H9 (cell line): ENCODE data around the gene TTC39A. TPM values are rescaled to one million over a fixed set of nuclear protein-coding genes. Genes with fewer than 3 reads are reported as not detected.

Experiments used
- DNase-seq: peaks from one replicate; pipeline ENCODE4 v3.0.0-alpha.2; 2017
- H2AFZ ChIP-seq: one replicate; pipeline ENCODE4 v1.6.1; 2013; ENCODE audit warnings: mild to moderate bottlenecking, low read length, control low read depth, moderate library complexity
- H2AK5ac ChIP-seq: 2 replicates; pipeline ENCODE4 v1.6.1; 2013; ENCODE audit warnings: low read length, control low read depth, mixed read lengths; ENCODE audit not compliant: insufficient read length
- H2BK120ac ChIP-seq: one replicate; pipeline ENCODE4 v1.6.1; 2013; ENCODE audit warnings: low read depth, mild to moderate bottlenecking, low read length, control low read depth, inconsistent platforms; ENCODE audit not compliant: poor library complexity, severe bottlenecking
- H2BK12ac ChIP-seq: 2 replicates; pipeline ENCODE4 v1.6.1; 2013; ENCODE audit warnings: low read length, control low read depth, mixed read lengths, low read depth; ENCODE audit not compliant: insufficient read length
- H2BK15ac ChIP-seq: 2 replicates; pipeline ENCODE4 v1.6.1; 2013; ENCODE audit warnings: low read depth, low read length, control low read depth
- H2BK20ac ChIP-seq: one replicate; pipeline ENCODE4 v1.6.1; 2013; ENCODE audit warnings: low read depth, mild to moderate bottlenecking, low read length, control low read depth, inconsistent platforms; ENCODE audit not compliant: poor library complexity, severe bottlenecking
- H2BK5ac ChIP-seq: 2 replicates; pipeline ENCODE4 v1.6.1; 2013; ENCODE audit warnings: low read length, control low read depth, mixed read lengths; ENCODE audit not compliant: insufficient read length
- H3K14ac ChIP-seq: 2 replicates; pipeline ENCODE4 v1.6.1; 2013; ENCODE audit warnings: low read length, control low read depth; ENCODE audit not compliant: insufficient read depth
- H3K18ac ChIP-seq: 2 replicates; pipeline ENCODE4 v1.6.1; 2013; ENCODE audit warnings: low read depth, mild to moderate bottlenecking, mixed read lengths, low read length, control low read depth; ENCODE audit not compliant: insufficient read length
- H3K23ac ChIP-seq: 2 replicates; pipeline ENCODE4 v1.6.1; 2013; ENCODE audit warnings: low read length, control low read depth, mixed read lengths, low read depth; ENCODE audit not compliant: insufficient read length
- H3K23me2 ChIP-seq: 2 replicates; pipeline ENCODE4 v1.6.1; 2013; ENCODE audit warnings: low read depth, mild to moderate bottlenecking, mixed read lengths, low read length, control low read depth; ENCODE audit not compliant: insufficient read length, poor library complexity, severe bottlenecking
- H3K27ac ChIP-seq: 2 replicates; pipeline ENCODE4 v1.5.1; 2013; ENCODE audit warnings: low read length, control low read depth, mixed read lengths, low read depth; ENCODE audit not compliant: insufficient read length
- H3K27me3 ChIP-seq: 2 replicates; pipeline ENCODE4 v1.6.1; 2013; ENCODE audit warnings: low read length, control low read depth, inconsistent platforms; ENCODE audit not compliant: insufficient read depth
- H3K4ac ChIP-seq: 2 replicates; pipeline ENCODE4 v1.6.1; 2013; ENCODE audit warnings: low read depth, mild to moderate bottlenecking, control low read depth, inconsistent platforms, low read length, moderate library complexity
- H3K4me1 ChIP-seq: 2 replicates; pipeline ENCODE4 v1.6.1; 2013; ENCODE audit warnings: low read length, control low read depth, inconsistent platforms; ENCODE audit not compliant: insufficient read depth
- H3K4me2 ChIP-seq: 2 replicates; pipeline ENCODE4 v1.6.1; 2013; ENCODE audit warnings: low read length, control low read depth, mixed read lengths; ENCODE audit not compliant: insufficient read length, insufficient read depth
- H3K56ac ChIP-seq: 2 replicates; pipeline ENCODE4 v1.6.1; 2013; ENCODE audit warnings: low read depth, mild to moderate bottlenecking, mixed read lengths, low read length, control low read depth; ENCODE audit not compliant: insufficient read length
- H3K79me1 ChIP-seq: 2 replicates; pipeline ENCODE4 v1.6.1; 2013; ENCODE audit warnings: low read depth, mild to moderate bottlenecking, moderate library complexity, low read length, control low read depth, inconsistent platforms; ENCODE audit not compliant: insufficient read depth, poor library complexity, severe bottlenecking
- H3K79me2 ChIP-seq: 2 replicates; pipeline ENCODE4 v1.6.1; 2013; ENCODE audit warnings: low read length, control low read depth, inconsistent platforms; ENCODE audit not compliant: insufficient read depth
- H3K9ac ChIP-seq: 2 replicates; pipeline ENCODE4 v1.6.1; 2013; ENCODE audit warnings: low read length, control low read depth, mixed read lengths; ENCODE audit not compliant: insufficient read length; ENCODE audit errors: extremely low read depth
- H3K9me3 ChIP-seq: one replicate; pipeline ENCODE4 v1.6.1; 2013; ENCODE audit warnings: low read depth, low read length, inconsistent platforms; ENCODE audit not compliant: control insufficient read depth
- H3T11ph ChIP-seq: one replicate; pipeline ENCODE4 v1.6.1; 2013; ENCODE audit warnings: mild to moderate bottlenecking, low read length, control low read depth, inconsistent platforms
- H4K20me1 ChIP-seq: one replicate; pipeline ENCODE4 v1.6.1; 2013; ENCODE audit not compliant: control insufficient read depth, insufficient read length, insufficient read depth
- H4K5ac ChIP-seq: 2 replicates; pipeline ENCODE4 v1.6.1; 2013; ENCODE audit warnings: low read depth, mild to moderate bottlenecking, mixed read lengths, low read length, control low read depth; ENCODE audit not compliant: insufficient read length
- H4K8ac ChIP-seq: replicated peaks from 2 replicates; pipeline ENCODE4 v1.6.1; 2013; ENCODE audit warnings: low read length, control low read depth, mixed read lengths, low read depth; ENCODE audit not compliant: insufficient read length
- H4K91ac ChIP-seq: 2 replicates; pipeline ENCODE4 v1.6.1; 2013; ENCODE audit warnings: low read depth, mild to moderate bottlenecking, moderate library complexity, mixed read lengths, low read length, control low read depth; ENCODE audit not compliant: insufficient read length
- H3K27ac Mint-ChIP-seq, 3 experiments: 2 replicates in 2 of 3; 3 replicates in 1 of 3; pipeline ENCODE4 v1.8.0; 2020 to 2021; ENCODE audit warnings: mixed read lengths in 3 of 3, mild to moderate bottlenecking in 1 of 3, moderate library complexity in 1 of 3
- H3K27me3 Mint-ChIP-seq: 2 replicates; pipeline ENCODE4 v1.8.0; 2021; ENCODE audit warnings: low read depth, mild to moderate bottlenecking, moderate library complexity, mixed read lengths
- H3K36me3 Mint-ChIP-seq, 3 experiments: 2 replicates in 2 of 3; 3 replicates in 1 of 3; pipeline ENCODE4 v1.8.0; 2020 to 2021; ENCODE audit warnings: low read depth in 3 of 3, mixed read lengths in 3 of 3; ENCODE audit not compliant: insufficient read depth in 1 of 3
- H3K4me1 Mint-ChIP-seq, 2 experiments: 2 replicates each; pipeline ENCODE4 v1.8.0; 2020; ENCODE audit warnings: mixed read lengths in 2 of 2
- H3K4me3 Mint-ChIP-seq, 2 experiments: 2 replicates in 1 of 2; 3 replicates in 1 of 2; pipeline ENCODE4 v1.8.0; 2020 to 2021; ENCODE audit warnings: mild to moderate bottlenecking in 2 of 2, mixed read lengths in 2 of 2, moderate library complexity in 1 of 2
- H3K9me3 Mint-ChIP-seq, 2 experiments: 2 replicates in 1 of 2; 3 replicates in 1 of 2; pipeline ENCODE4 v1.8.0; 2020; ENCODE audit warnings: mild to moderate bottlenecking in 2 of 2, mixed read lengths in 2 of 2, moderate library complexity in 1 of 2
- WGBS: extraction: QIAGEN DNeasy Blood & Tissue Kit; methylation state at CpG from one replicate; pipeline ENCODE4 v1.1.7; 2013; ENCODE audit warnings: missing lambda C conversion rate, low lambda C conversion rate, mixed read lengths; ENCODE audit not compliant: insufficient read length; ENCODE audit errors: extremely low coverage; 5-methylcytosine and 5-hydroxymethylcytosine counted together
- total RNA-seq: library from RNA; stranded (reverse); gene quantifications from 2 replicates; pipeline ENCODE4 v1.2.1, GENCODE V29; 2021
- TF ChIP-seq, protein P1 (sequence below): fragments of 200-600 bp; sonication (generic); conservative IDR thresholded peaks from 3 replicates; pipeline ENCODE4 v1.8.0; 2021; ENCODE audit warnings: antibody characterized with exemption, mild to moderate bottlenecking

The TTC39A gene
- total RNA-seq, 1 experiment from 2014 or later = 7.7 TPM

DNA sequence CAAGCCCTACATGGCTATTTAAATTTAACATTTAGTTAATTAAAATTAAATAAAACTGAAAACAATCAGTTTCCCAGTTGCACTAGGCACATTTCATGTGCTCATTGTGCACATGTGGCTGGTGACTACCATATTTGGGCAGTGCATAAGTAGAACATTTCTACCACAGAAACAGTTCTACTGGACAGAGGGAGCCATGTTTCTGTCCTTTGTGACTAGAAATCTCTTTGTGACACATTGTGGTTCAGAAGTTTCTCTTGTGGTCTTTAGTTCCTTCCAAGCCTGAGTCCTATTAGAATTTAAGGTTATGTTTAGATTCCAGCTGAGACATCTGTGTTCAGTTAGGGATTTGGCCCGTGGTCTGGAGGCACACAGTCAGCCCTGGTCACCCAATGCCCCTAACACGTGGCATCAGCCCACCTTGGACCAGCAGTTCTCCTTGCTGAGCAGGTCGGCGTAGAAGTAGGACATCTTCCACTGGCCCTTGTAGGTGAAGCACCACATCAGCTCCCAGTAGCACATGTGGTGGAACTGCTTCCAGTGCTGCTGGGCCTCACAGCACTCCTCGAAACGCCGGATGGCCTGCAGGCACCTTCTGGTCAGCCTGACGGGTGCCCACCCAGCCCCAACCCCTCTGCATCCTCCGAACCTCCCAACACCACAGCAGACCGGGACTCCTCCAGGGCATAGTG lies 29.1 kb downstream of the TTC39A start:
- no peaks in the 10 kb centered on the region for H3K79me2 ChIP-seq
- H3K9ac ChIP-seq = no peak overlapping the region
- H2BK20ac ChIP-seq = no peak overlapping the region
- no peak overlapping the region for H2BK120ac ChIP-seq
- H3K23ac ChIP-seq = no peak overlapping the region
- no peak overlapping the region for H2BK15ac ChIP-seq
- H2AFZ ChIP-seq = no peak overlapping the region
- H4K8ac ChIP-seq = no peak overlapping the region
- H3T11ph ChIP-seq = no peak overlapping the region
- WGBS = no CpG with 5 or more reads among the region's 10 CpGs
- TF ChIP-seq, protein P1, sequence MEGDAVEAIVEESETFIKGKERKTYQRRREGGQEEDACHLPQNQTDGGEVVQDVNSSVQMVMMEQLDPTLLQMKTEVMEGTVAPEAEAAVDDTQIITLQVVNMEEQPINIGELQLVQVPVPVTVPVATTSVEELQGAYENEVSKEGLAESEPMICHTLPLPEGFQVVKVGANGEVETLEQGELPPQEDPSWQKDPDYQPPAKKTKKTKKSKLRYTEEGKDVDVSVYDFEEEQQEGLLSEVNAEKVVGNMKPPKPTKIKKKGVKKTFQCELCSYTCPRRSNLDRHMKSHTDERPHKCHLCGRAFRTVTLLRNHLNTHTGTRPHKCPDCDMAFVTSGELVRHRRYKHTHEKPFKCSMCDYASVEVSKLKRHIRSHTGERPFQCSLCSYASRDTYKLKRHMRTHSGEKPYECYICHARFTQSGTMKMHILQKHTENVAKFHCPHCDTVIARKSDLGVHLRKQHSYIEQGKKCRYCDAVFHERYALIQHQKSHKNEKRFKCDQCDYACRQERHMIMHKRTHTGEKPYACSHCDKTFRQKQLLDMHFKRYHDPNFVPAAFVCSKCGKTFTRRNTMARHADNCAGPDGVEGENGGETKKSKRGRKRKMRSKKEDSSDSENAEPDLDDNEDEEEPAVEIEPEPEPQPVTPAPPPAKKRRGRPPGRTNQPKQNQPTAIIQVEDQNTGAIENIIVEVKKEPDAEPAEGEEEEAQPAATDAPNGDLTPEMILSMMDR = no peak
- no peaks in the 10 kb centered on the region for H3K9me3 ChIP-seq
- H3K79me1 ChIP-seq = no peaks in the 10 kb centered on the region
- H2AK5ac ChIP-seq = no peak overlapping the region
- H3K27me3 Mint-ChIP-seq = peaks cover 5% of the 10 kb centered on the region
- H3K18ac ChIP-seq = no peak overlapping the region
- H3K9me3 Mint-ChIP-seq = no peaks in the 10 kb centered on the region; a peak in 2 of 5 replicates
- H4K5ac ChIP-seq = no peak overlapping the region
- H3K27ac ChIP-seq = no peak overlapping the region
- H3K23me2 ChIP-seq = no peaks in the 10 kb centered on the region
- H3K27me3 ChIP-seq = no peaks in the 10 kb centered on the region
- H3K14ac ChIP-seq = no peak overlapping the region
- H3K27ac Mint-ChIP-seq = no peak overlapping the region
- DNase-seq = no peak
- H3K4me1 ChIP-seq = no peaks in the 10 kb centered on the region
- H3K4me3 Mint-ChIP-seq = no peak overlapping the region; a peak in 1 of 5 replicates
- H3K4me1 Mint-ChIP-seq = peaks cover 8 to 19% of the 10 kb centered on the region in 2 experiments
- H3K4me2 ChIP-seq = no peak overlapping the region
- no peak overlapping the region for H2BK12ac ChIP-seq
- no peaks in the 10 kb centered on the region for H4K20me1 ChIP-seq
- no peak overlapping the region for H3K4ac ChIP-seq
- no peak overlapping the region for H2BK5ac ChIP-seq
- H3K36me3 Mint-ChIP-seq = no peaks in the 10 kb centered on the region; a peak in 1 of 7 replicates
- no peak overlapping the region for H4K91ac ChIP-seq
- H3K56ac ChIP-seq = no peak overlapping the region
